Measurements from ENCODE around the gene ALG8.

Gene ALG8

GRCh38 chr11:78171951-78172350 is 32.5 kb upstream of the ALG8 start:
- Histone ChIP-seq H3K27me3 (ENCODE audit: control insufficient read depth, insufficient read depth, low read length) (no peaks in the 10 kb centered on the region), H3K4me1 (ENCODE audit: control insufficient read depth, insufficient read depth, low read length) (peaks cover 6% of the 10 kb centered on the region; the same call in 1 of the 2 replicates), H3K36me3 (ENCODE audit: control insufficient read depth, insufficient read depth, low read length) (no peaks in the 10 kb centered on the region), H3K9ac (ENCODE audit: low read length) (no peak overlapping the region), H3K27ac (ENCODE audit: low read depth, low read length) (no peak overlapping the region), H3K4me3 (ENCODE audit: low read depth, low read length) (no peak overlapping the region), H3K9me3 (ENCODE audit: control insufficient read depth, insufficient read depth, low read depth, low read length) (no peaks in the 10 kb centered on the region)

- H3K36me3 ChIP-seq (ENCODE audit: control insufficient read depth, insufficient read depth, low read length), result no peaks in the 10 kb centered on the region
- H3K27me3 ChIP-seq (ENCODE audit: control insufficient read depth, insufficient read depth, low read length), result no peaks in the 10 kb centered on the region
- H3K4me1 ChIP-seq (ENCODE audit: control insufficient read depth, insufficient read depth, low read length), result peaks cover 7% of the 10 kb centered on the region; the same call in 1 of the 2 replicates
- no peak overlapping the region for H3K9ac ChIP-seq (ENCODE audit: low read length)
- no peaks in the 10 kb centered on the region for H3K9me3 ChIP-seq (ENCODE audit: control insufficient read depth, insufficient read depth, low read depth, low read length)
- no peak overlapping the region for H3K27ac ChIP-seq (ENCODE audit: low read depth, low read length)
- H3K4me3 ChIP-seq (ENCODE audit: low read depth, low read length), result no peak overlapping the region
Measured at GRCh38 chr11:78170874-78171549, 31.6 kb upstream of the ALG8 start.

GRCh38 chr11:78170413-78170812 is 31.0 kb upstream of the ALG8 start:
- Histone ChIP-seq H3K9ac (ENCODE audit: low read length) (no peak overlapping the region), H3K27me3 (ENCODE audit: control insufficient read depth, insufficient read depth, low read length) (no peaks in the 10 kb centered on the region), H3K4me3 (ENCODE audit: low read depth, low read length) (no peak overlapping the region), H3K27ac (ENCODE audit: low read depth, low read length) (no peak overlapping the region), H3K4me1 (ENCODE audit: control insufficient read depth, insufficient read depth, low read length) (peaks cover 7% of the 10 kb centered on the region; the same call in 1 of the 2 replicates), H3K36me3 (ENCODE audit: control insufficient read depth, insufficient read depth, low read length) (no peaks in the 10 kb centered on the region), H3K9me3 (ENCODE audit: control insufficient read depth, insufficient read depth, low read depth, low read length) (no peaks in the 10 kb centered on the region)

- Histone ChIP-seq H3K36me3 (ENCODE audit: control insufficient read depth, insufficient read depth, low read length) (no peaks in the 10 kb centered on the region), H3K27ac (ENCODE audit: low read depth, low read length) (no peak overlapping the region), H3K9ac (ENCODE audit: low read length) (peak overlapping the region; percentile 27), H3K4me1 (ENCODE audit: control insufficient read depth, insufficient read depth, low read length) (peaks cover 7% of the 10 kb centered on the region; the same call in 1 of the 2 replicates), H3K27me3 (ENCODE audit: control insufficient read depth, insufficient read depth, low read length) (no peaks in the 10 kb centered on the region), H3K9me3 (ENCODE audit: control insufficient read depth, insufficient read depth, low read depth, low read length) (no peaks in the 10 kb centered on the region), H3K4me3 (ENCODE audit: low read depth, low read length) (no peak overlapping the region)
Measured at GRCh38 chr11:78168539-78169477, 29.4 kb upstream of the ALG8 start.

GRCh38 chr11:78166855-78167469 is 27.5 kb upstream of the ALG8 start:
- H3K4me3 ChIP-seq (ENCODE audit: low read depth, low read length), result no peak overlapping the region
- no peaks in the 10 kb centered on the region for H3K36me3 ChIP-seq (ENCODE audit: control insufficient read depth, insufficient read depth, low read length)
- H3K9ac ChIP-seq (ENCODE audit: low read length), result no peak overlapping the region
- no peaks in the 10 kb centered on the region for H3K9me3 ChIP-seq (ENCODE audit: control insufficient read depth, insufficient read depth, low read depth, low read length)
- H3K4me1 ChIP-seq (ENCODE audit: control insufficient read depth, insufficient read depth, low read length), result peaks cover 7% of the 10 kb centered on the region; the same call in 1 of the 2 replicates
- H3K27me3 ChIP-seq (ENCODE audit: control insufficient read depth, insufficient read depth, low read length), result no peaks in the 10 kb centered on the region
- no peak overlapping the region for H3K27ac ChIP-seq (ENCODE audit: low read depth, low read length)

- Histone ChIP-seq H3K9me3 (ENCODE audit: control insufficient read depth, insufficient read depth, low read depth, low read length) (no peaks in the 10 kb centered on the region), H3K36me3 (ENCODE audit: control insufficient read depth, insufficient read depth, low read length) (no peaks in the 10 kb centered on the region), H3K27ac (ENCODE audit: low read depth, low read length) (no peak overlapping the region), H3K27me3 (ENCODE audit: control insufficient read depth, insufficient read depth, low read length) (no peaks in the 10 kb centered on the region), H3K4me3 (ENCODE audit: low read depth, low read length) (no peak overlapping the region), H3K9ac (ENCODE audit: low read length) (no peak overlapping the region), H3K4me1 (ENCODE audit: control insufficient read depth, insufficient read depth, low read length) (peaks cover 7% of the 10 kb centered on the region; the same call in 1 of the 2 replicates)
Measured at GRCh38 chr11:78164471-78164870, 25.0 kb upstream of the ALG8 start.

GRCh38 chr11:78163828-78164227 is 24.4 kb upstream of the ALG8 start:
- Histone ChIP-seq H3K27ac (ENCODE audit: low read depth, low read length) (no peak overlapping the region), H3K27me3 (ENCODE audit: control insufficient read depth, insufficient read depth, low read length) (no peaks in the 10 kb centered on the region), H3K4me1 (ENCODE audit: control insufficient read depth, insufficient read depth, low read length) (peaks cover 7% of the 10 kb centered on the region; the same call in 1 of the 2 replicates), H3K9ac (ENCODE audit: low read length) (no peak overlapping the region), H3K9me3 (ENCODE audit: control insufficient read depth, insufficient read depth, low read depth, low read length) (no peaks in the 10 kb centered on the region), H3K36me3 (ENCODE audit: control insufficient read depth, insufficient read depth, low read length) (no peaks in the 10 kb centered on the region), H3K4me3 (ENCODE audit: low read depth, low read length) (no peak overlapping the region)

GRCh38 chr11:78161962-78162371 is 22.5 kb upstream of the ALG8 start:
- Histone ChIP-seq H3K4me3 (ENCODE audit: low read depth, low read length) (no peak overlapping the region), H3K9me3 (ENCODE audit: control insufficient read depth, insufficient read depth, low read depth, low read length) (no peaks in the 10 kb centered on the region), H3K36me3 (ENCODE audit: control insufficient read depth, insufficient read depth, low read length) (no peaks in the 10 kb centered on the region), H3K9ac (ENCODE audit: low read length) (no peak overlapping the region), H3K27me3 (ENCODE audit: control insufficient read depth, insufficient read depth, low read length) (no peaks in the 10 kb centered on the region), H3K27ac (ENCODE audit: low read depth, low read length) (no peak overlapping the region), H3K4me1 (ENCODE audit: control insufficient read depth, insufficient read depth, low read length) (peaks cover 2% of the 10 kb centered on the region; the same call in 1 of the 2 replicates)

GRCh38 chr11:78161346-78161745 is 21.9 kb upstream of the ALG8 start:
- Histone ChIP-seq H3K36me3 (ENCODE audit: control insufficient read depth, insufficient read depth, low read length) (no peaks in the 10 kb centered on the region), H3K4me3 (ENCODE audit: low read depth, low read length) (no peak overlapping the region), H3K27ac (ENCODE audit: low read depth, low read length) (no peak overlapping the region), H3K4me1 (ENCODE audit: control insufficient read depth, insufficient read depth, low read length) (no peaks in the 10 kb centered on the region), H3K27me3 (ENCODE audit: control insufficient read depth, insufficient read depth, low read length) (no peaks in the 10 kb centered on the region), H3K9ac (ENCODE audit: low read length) (no peak overlapping the region), H3K9me3 (ENCODE audit: control insufficient read depth, insufficient read depth, low read depth, low read length) (no peaks in the 10 kb centered on the region)

- no peak overlapping the region for H3K9ac ChIP-seq (ENCODE audit: low read length)
- H3K9me3 ChIP-seq (ENCODE audit: control insufficient read depth, insufficient read depth, low read depth, low read length), result no peaks in the 10 kb centered on the region
- no peak overlapping the region for H3K27ac ChIP-seq (ENCODE audit: low read depth, low read length)
- no peak overlapping the region for H3K4me3 ChIP-seq (ENCODE audit: low read depth, low read length)
- no peaks in the 10 kb centered on the region for H3K27me3 ChIP-seq (ENCODE audit: control insufficient read depth, insufficient read depth, low read length)
- H3K4me1 ChIP-seq (ENCODE audit: control insufficient read depth, insufficient read depth, low read length), result no peaks in the 10 kb centered on the region
- no peaks in the 10 kb centered on the region for H3K36me3 ChIP-seq (ENCODE audit: control insufficient read depth, insufficient read depth, low read length)
Measured at GRCh38 chr11:78160557-78160956, 21.1 kb upstream of the ALG8 start.

Measured in HUES6 (cell line).